ENCODE data around the gene IDH3A.
A peak's percentile ranks its signal among the peaks of the same experiment; 100 is the strongest.
"Not testable (repeated sequence)": the region's sequence is repeated elsewhere in the genome, so short reads cannot be mapped to it uniquely, and the experiment has no call there.

Gene IDH3A

DNA sequence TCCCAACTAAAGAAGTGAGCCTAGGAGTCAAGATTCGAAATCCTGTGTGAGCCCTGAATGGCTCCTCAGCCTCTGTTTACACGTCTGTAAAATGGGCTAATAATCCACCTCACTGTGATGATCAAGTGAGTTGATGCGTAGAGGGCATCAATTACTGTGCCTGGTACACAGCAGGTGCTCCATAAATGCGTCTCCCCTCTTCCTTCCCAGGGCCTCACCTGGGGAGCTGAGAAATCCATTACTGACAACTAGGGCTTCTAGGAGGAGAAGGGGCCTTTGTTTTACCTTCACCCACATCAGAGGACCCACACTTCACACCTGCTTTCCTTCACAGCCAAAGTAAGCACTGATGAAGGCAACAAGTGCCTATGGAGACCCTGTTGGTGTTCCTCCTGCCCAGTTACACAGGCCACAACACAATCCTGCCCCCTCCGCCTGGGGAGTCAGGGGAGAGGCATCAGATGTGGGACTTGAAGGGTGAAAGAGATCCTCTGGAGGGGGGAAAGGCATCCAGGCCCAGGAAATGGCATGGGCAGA lies 19.3 kb upstream of the IDH3A start:
- no peak for DNase-seq

DNA sequence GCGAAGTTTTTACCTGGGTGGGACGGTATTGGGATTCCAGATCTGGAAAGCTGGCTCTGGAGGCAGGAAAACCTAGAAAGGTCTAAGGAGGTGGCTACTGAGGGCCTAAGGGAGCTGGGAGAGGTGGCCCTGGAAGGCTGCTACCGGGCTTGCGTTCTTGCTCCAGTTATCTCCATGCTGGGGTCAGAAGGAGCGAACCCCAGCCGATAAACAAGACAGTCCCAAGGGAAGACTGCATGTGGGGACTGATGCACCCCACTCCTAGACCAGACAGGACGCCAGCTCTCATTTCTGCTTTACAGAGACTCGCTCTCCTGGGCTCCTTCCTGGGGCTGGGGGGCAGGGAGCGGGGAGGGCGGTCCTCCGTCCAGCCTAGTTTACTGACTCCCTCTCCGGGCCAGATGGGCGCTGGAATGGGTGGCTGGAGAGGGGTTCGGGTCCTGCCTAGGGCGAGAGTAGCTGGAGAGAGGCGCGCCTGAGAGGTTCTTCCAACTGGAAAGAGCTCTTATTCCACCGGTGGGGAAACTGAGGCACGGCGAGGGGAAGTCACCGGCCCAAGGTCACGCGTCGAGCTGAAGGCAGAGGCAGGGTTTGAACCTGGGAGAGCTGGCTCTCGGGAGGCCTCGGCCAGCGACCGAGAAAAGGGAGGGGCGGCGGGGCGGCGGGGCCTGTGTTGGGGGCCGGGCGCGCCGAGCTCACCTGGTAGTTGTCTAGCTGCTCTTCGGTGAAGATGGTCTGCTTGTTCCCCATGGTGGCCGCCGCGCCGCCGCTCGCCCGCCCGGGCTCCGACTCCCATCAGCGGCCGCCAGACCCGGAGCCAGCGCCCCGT lies 18.5 kb upstream of the IDH3A start:
- no peak for DNase-seq

DNA sequence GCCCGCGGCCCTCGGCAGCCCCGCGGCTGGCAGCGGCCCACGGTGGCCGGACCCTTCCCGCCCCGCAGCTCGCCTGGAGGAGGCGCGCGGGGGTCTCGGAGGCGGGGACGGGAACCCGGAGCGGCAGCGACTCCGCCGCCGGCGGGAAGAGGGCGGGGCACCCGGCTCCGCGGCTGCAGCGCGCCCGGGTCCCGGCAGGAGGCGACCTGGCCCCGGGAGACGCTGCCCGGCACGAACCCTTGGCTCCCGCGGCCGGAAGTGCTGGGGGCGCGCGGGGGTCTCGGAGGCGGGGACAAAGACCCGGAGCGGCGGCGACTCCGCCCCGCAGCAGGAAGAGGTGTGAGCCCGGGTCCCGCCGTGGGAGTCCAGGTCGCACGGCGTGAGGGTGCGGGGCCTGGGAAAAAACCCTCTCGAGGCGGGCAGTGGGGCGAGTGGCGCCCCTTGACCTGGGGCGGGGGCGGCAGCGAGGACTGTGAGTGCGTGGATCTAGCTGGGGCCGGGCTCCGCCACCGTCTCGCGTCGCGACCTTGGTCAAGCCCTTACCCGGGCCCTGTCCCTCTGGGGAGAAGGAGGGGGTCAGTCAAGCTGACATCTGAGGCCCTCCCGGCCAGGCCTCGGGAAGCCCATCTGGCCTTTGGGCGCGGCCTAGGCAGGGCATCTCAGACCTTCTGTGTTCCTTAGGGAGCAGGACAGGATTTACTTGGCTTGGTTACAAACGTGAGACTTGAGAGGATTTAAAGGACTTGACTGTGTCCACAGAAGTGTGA lies 17.7 kb upstream of the IDH3A start, which contains the start of gene CIB2:
CIB2 (minus strand) TSS at position 151 of the 767 bp plus-strand sequence. CDS start 230 bp downstream, outside the sequence.
- DNase-seq = peak; percentile 19

DNA sequence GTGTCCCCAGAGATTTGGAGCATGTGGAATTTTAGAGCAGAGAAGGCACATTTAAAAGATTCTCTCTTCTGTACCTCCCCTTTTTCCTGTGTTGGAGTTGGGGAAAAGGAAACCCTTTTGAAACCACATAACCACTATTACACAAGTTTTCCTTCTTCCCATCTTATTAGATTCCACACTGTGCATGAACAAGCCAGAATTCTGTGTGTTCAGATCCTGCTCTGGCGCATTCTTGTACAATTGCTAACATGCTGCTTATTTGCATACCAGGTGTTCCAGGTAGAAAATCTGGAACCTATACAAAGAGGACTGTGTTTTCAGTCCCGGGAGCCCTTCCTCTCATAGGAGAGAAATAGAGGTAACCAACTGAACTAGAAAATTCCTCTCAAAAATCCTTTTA lies 15.4 kb upstream of the IDH3A start:
- no peak for DNase-seq

DNA sequence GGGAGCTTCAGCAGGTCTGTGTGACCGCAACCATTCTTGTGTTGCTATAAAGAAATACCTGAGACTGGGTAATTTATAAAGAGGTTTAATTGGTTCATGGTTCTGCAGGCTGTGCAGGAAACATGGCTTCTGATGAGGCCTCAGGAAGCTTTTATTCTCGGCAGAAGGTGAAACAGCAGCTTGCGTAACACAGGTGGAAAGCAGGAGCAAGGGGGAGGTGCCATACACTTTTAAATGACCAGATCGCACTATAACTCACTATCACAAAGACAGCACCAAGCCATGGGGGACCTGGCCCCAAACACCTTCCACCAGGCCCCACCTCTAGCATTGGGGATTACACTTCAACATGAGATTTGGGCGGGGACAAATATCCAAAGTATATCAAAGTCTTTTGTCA lies 9.6 kb upstream of the IDH3A start:
- no peak for DNase-seq

DNA sequence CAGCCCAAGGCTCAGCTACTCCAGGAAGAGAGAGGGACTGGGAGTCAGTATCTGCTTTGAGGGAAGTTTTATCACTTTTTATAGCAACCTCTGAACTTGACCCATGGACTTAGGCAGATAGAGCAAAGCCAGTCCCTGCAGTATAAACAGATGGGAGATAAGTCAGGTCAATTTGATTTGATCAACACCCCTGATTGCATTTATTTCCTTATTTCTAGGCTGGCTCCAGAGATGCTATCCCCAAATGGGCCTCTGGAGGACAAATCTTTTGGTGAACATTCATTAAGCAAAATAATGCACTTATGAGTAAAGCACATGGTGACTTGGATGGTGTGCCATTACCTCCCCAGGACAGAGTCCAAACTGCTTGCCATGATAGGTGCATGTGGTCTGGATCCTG lies 8.9 kb upstream of the IDH3A start:
- no peak for DNase-seq

DNA sequence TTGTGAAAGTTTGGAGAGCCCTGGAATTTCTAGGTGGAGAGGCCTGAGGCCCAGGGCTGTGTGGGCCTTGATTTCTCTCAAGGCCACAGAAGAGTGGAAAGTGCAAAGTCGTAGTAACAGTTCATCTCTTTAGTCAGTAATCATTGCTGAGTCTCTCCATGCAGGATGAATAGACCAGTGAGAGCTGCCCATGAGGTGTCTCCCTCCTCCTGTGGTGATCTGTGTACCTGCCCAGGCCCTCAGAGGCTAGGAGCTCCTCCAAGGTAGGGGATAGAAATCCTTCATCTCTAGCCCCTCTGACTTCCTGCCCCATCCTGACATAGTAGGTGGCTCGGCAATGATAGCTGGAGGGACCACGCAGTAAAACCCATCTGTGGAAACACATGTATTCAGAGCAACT lies 6.8 kb upstream of the IDH3A start:
- DNase-seq = no peak

DNA sequence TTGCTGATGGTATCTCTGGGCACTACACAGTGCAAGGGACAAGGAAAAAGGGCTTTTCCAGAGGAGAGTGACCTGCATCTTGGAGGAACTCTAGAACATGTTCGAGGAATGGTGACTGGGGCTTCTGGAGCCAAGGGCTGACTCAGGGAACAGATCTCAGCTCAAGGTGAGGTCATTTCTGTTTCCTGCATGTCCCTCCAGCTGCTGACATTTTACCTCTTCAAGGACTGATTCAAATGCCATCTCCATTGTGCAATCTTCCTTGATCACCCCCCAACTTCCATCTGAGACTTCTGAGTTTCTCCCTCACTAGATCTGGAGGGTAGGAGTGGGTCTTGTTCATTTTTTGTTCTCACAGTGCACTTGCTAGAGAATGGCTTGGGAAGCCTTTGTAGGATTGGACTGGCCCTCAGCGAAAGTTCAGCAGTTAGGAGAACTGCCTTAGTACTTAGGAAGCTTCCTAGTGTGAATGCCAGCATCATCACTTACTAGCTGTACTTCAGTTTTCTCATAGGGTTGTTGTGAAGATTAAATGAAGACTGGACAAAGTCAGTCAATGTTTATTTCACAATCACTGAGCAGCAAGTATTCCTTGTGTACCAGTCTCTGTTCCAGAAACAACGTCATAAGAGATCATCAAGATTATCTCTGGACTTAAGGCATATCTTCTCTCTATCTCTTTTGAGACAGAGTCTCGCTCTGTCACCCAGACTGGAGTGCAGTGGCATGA lies 2.6 kb upstream of the IDH3A start:
- no peak for DNase-seq

DNA sequence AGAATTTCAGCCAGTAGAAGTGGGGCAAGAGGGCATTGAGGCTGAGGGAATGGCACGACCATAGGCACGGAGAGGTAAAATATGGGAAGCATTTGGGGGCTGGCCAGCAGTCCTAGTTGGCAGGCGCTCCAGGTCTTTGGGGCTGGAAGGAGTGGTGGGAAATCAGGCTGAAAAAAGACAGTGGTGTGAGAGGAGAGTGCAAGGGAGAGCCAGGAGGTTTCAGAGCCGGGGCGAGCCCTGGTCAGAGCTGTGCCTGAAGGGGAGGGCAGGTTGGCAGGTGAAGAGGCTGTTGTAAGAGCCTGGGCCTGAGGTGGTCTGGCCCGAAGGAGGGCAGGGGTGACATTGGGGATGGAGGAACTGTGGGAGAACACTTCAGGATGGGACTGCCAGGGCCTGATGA lies 1.6 kb upstream of the IDH3A start:
- no peak for DNase-seq

DNA sequence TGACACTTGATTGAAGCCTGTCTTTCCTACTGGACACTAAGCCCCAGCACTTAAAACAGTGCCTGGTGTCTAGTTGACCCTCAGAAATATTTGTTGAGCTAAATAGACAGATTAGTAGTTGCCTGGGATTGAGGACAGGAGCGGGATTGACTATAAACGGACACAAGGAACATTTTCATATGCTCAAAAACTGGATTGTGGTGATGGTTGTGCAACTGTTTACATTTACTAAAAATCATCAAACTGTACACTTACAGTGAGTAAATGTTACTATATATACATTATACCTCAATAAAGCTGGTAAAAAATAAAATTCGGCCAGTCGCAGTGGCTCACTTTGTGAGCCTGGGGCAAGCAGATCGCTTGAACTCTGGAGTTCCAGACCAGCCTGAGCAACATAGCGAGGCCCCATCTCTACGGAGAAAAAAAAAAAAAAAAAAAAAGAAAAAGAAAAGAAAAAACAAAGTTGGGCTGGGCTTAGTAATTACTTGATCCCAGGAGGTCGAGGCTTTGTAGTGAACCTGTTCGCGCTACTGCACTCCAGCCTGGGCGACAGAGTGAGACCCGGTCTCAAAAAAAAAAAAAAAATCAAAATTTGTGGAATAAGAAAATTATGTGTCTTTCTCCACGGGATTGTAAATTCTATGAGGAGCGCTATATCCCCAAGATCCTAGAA lies 632 bp upstream of the IDH3A start:
- DNase-seq = no peak

DNA sequence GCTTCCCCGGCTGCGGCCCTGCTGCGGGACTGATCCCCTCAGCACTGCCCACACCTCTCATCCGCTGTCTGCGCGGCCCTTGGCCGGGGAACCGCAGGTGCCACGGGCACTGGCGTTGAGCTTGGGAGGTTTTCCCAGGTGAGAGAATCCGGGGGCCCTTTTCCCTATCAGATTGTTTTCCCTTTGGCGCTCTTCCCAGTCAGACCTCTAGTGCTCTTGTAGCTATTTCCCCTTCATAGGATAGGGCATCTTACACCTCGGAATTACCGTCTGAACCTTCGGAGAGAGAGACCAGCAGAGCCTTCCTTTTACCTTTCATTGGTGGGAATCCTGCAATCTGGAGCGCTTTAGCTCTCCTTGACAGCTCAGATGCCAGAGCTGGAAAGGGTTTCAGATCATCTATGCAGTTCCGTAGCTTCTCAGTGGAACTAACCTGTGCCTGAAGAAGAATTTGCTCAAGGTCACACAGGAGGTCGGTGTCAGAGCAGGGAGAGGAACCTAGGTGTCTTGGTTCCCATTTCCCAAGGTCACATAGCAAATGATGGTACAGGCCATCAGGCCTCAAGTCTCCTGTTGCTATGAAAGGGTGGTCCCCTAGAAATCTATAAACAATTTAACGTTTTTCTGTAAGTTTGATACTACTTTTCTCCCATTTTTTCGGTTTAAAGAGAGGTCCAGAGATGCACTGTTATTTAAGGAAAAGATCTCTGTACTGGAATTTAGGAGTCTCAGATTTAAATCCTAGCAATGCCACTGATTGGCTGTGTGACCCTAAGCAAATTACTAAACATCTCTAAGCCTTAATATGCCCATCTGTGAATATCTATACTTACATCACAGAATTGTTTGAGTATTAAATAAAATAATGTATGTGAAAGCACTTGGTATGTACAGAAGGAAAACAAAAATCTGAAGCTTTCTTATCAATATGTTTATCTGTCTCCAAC lies 916 bp downstream of the IDH3A start:
- DNase-seq = peak; percentile 54

DNA sequence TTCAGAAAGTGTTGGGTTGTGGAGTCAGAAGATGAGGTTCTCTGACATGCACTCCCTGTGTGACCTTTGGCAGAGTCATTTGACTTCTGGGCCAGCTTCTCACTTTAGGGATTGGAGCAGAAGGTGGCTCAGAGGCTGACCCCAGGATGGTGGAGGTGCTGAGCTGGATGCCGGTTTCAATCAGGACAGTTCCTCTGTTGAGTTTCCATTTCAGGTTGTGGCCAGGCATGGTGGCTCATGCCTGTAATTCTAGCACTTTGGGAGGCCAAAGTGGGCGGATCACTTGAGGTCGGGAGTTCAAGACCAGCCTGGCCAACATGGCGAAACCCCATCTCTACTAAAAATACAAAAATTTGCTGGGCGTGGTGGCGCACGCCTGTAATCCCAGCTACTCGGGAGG lies 1.9 kb downstream of the IDH3A start:
- DNase-seq = not testable (repeated sequence)

DNA sequence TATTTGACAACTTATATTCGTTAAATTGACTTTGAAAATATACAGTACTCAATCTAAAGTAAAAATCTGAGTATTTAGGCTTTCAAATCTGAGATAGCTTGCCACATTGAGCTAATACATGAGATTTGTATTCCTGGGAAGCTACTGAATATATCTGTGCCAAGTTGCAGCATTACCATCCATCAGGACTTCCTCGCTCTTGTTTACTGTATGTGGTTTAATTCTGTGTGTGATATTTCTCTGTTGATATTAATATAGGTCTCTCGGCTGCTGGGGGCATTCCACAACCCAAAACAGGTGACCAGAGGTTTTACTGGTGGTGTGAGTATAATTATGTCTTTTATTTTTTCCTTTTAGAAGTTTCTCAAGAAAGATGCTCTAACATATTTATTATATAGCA lies 5.8 kb downstream of the IDH3A start:
- DNase-seq = no peak

DNA sequence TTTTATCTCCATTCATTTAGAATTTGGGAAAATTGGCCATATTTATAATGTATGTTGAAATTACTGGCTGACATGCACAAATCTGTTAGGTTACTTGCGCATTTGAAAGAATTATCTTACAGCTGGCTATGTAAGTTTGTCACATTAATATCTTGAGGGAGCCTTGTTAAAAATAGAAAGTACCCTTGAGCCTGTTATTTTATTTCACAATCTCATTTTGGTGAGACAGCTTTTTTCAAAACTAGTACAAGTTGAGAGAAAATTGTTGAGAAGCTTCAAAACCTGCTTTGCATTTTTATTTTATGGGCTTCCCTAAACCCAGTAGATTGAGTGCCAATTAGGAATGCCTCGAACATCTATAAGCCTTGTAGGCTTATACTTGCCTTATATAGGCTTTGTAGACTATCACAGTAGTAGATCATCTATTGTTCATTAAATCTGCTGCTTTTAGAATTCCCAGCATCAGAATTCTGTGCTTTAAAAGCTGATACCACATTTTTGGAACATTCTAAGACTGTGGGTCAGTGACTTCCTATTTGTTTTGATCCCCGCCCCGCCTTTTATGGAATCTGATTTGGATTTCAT lies 6.3 kb downstream of the IDH3A start:
- no peak for DNase-seq

DNA sequence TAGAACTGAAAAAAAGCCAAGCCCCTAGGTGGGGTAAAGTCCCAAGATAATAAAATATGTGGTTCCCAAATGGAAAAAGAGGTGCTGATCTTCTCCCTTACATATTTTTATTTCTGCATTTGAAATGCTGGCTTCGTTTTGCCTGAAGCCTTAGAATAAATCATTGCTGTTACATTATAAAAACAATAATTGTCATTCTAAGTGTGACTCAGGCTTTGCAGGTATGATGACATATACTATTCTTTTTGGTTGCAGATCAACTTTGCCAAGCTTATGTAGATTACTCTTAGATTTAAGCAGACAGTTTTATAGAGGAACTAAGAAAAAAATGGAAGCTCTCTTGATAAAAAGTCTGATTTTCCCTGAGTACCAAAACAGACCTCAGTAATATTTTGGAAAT lies 7.5 kb downstream of the IDH3A start:
- no peak for DNase-seq

DNA sequence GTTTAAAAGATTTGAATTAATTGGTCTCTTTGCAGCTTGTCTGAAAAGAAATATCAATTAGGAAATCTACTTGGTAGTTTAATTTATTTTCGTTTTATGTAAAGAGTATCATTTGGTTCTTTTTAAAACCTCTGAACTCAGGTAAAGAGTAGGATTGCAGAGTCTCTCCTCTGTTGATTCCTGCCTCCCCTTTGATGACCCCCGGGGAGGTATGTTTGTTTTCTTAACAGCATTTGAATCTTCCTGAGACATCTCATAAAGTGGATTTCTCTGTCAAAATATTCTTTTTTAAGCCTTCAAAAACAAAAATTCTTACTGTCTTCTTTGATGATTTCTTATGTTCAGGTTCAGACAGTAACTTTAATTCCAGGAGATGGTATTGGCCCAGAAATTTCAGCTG lies 8.0 kb downstream of the IDH3A start:
- no peak for DNase-seq

DNA sequence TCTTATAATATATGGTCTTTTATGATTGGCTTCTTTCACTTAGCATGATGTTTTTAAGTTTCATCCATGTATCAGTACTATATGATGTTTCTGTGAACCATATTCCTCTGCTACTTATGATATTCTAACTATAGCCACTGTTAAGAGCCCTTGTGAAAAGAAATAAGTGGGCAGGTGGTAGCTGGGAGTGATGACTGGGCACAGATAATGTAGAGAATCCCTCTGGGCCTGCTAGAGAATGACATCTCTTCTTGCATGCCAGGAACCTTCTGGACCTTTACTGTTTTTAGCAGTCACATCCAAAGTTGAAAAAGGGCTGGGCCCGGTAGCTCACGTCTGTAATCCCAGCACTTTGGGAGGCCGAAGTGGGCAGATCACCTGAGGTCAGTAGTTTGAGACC lies 10.2 kb downstream of the IDH3A start:
- no peak for DNase-seq

DNA sequence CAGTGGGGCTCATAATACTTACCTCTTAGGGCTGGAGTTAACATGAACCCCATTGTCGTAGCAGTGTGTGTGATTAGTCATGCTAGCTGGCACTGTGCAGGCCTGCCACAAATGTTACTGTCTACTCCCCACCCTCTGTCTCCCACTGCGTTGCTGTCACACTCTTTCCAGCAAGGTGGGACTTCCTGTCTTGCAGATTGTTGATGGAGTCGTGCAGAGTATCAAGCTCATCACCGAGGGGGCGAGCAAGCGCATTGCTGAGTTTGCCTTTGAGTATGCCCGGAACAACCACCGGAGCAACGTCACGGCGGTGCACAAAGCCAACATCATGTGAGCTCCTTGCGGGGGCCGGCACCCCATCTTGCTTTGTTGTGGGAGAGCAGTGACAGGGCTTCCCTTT lies 12.9 kb downstream of the IDH3A start:
- no peak for DNase-seq

DNA sequence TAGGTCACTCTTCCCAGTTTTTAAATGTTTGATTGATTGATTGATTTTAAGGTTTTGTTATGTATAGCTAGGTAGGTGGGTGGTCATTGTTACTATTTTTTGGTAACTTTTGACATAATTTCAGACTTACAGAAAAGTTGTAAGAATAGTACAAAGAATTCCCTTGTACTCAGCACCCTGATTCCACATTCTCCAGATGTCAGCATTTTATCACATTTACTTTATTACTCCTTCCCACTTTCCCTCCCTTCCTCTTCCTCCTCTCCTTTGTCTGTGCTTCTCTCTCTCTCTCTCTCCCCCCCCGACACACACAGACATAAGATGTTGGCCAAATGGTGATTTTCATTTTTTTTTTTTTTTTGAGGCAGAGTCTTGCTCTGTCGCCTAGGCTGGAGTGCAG lies 14.8 kb downstream of the IDH3A start:
- DNase-seq = no peak

DNA sequence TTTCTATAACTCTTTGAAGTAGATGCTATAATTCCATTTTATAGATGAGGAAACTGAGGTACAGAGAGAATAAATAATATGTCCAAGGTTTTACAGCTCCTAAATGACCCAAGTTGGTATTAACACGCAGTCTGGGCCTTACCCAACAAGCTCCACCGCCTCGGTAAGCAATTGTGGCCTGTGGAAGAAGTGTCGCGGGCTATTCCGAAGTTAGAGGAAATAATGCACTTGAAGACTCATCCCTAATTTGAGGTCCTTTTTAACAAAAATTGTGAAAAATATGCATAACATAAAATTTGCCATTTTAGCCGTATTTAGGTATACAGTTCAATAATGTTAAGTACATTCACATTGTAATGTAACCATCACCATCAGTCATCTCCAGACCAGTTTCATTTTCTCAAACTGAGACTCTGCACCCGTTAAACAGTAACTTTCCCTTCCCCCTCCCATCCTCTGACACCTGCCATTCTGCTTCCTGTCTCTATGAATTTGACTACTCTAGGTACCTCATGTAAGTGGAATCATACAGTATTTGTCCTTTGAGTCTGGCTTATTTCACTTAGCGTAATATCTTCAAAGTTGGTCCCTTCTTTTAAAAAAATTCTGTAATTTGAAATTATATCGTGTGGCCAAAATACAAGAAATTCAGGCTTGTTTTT lies 18.2 kb downstream of the IDH3A start:
- no peak for DNase-seq

DNA sequence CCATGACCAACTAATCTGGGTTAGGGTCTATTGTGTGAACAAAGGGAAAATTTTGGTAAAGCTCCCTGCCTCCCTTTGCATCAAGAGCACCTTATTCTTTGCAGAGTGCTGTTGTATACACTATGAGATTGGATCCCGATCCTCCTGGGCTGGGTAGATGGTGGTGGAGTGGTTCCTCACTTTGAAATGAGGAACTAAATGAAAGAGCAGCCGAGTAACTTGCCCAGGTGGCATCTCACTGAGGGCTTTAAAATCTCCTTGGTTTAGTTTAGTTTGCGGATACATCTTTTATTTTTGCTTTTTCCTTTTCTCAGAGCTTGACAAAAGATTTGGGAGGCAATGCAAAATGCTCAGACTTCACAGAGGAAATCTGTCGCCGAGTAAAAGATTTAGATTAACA lies 19.4 kb downstream of the IDH3A start:
- no peak for DNase-seq

Data from DMS79 treated with DMSO at 0.1 percent for 48 hours (cell line).